Ishikawa (cell line): Measurements from ENCODE around the gene OS9.

Experiments
- CREB1 ChIP-seq: IDR thresholded peaks from 2 replicates; pipeline ENCODE4 v1.6.1; 2012; ENCODE audit warnings: low read depth
- MAX ChIP-seq: IDR thresholded peaks from 2 replicates; pipeline ENCODE4 v1.6.1; 2012
- NFIC ChIP-seq: IDR thresholded peaks from 2 replicates; pipeline ENCODE4 v1.6.1; 2012
- REST ChIP-seq: IDR thresholded peaks from 2 replicates; pipeline ENCODE4 v1.6.1; 2012; ENCODE audit warnings: low read depth, mild to moderate bottlenecking
- TCF12 ChIP-seq: IDR thresholded peaks from 2 replicates; pipeline ENCODE4 v1.6.1; 2012; ENCODE audit warnings: low read depth
- USF1 ChIP-seq: IDR thresholded peaks from 2 replicates; pipeline ENCODE4 v1.6.1; 2012

DNA sequence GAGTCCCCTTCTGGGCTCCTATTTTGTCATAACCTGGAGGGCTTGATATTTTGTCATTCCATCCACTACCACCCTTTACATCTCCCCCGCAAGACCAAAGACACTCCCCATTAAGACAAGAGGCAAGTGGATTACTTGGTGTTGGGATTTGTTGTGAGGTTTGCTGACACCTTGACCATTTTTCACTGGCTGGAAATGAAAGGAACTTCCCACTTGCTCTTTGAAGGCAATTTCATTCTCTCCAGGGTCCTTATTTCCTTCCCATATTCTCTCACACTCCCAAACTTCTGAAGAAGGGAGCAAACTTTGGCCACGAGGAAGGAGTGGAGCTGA, 29.7 kb downstream of the OS9 start:
- TF ChIP-seq NFIC (no peak), MAX (no peak), CREB1 (no peak), TCF12 (no peak), REST (no peak), USF1 (no peak)
